Keratinocyte (primary cell): ENCODE results near the gene C2orf42. TPM values are rescaled to one million over a fixed set of nuclear protein-coding genes. Genes with fewer than 3 reads are reported as not detected.

ENCODE experiments used
- DNase-seq: peaks from one replicate; pipeline ENCODE4 v3.0.0-alpha.2; 2011; ENCODE audit warnings: low read depth, missing footprints, low spot score
- FAIRE-seq: peaks from 2 replicates; lab custom pipeline; 2011; peaks lifted over from hg19 to GRCh38; lab: Jason Lieb, UNC
- H2AFZ ChIP-seq: 2 replicates; pipeline ENCODE4 v1.6.0; 2012; ENCODE audit warnings: low read length, control low read depth, inconsistent platforms; ENCODE audit not compliant: control insufficient read depth
- H3K27ac ChIP-seq: 2 replicates; pipeline ENCODE4 v1.5.1; 2011; ENCODE audit warnings: low read length; ENCODE audit not compliant: control insufficient read depth, insufficient read depth
- H3K27me3 ChIP-seq: 3 replicates; pipeline ENCODE4 v1.6.0; 2011; ENCODE audit warnings: low read length; ENCODE audit not compliant: control insufficient read depth, insufficient read depth; ENCODE audit errors: extremely low read depth
- H3K36me3 ChIP-seq, 2 experiments: 2 replicates in 1 of 2; 3 replicates in 1 of 2; pipeline ENCODE4 v1.5.1; 2011; ENCODE audit warnings: low read length in 2 of 2, mild to moderate bottlenecking in 1 of 2; ENCODE audit not compliant: control insufficient read depth in 2 of 2, insufficient read depth in 2 of 2; ENCODE audit errors: extremely low read depth in 1 of 2
- H3K4me1 ChIP-seq: 3 replicates; pipeline ENCODE4 v1.5.1; 2011; ENCODE audit warnings: low read length; ENCODE audit not compliant: control insufficient read depth, insufficient read depth; ENCODE audit errors: extremely low read depth
- H3K4me2 ChIP-seq: 3 replicates; pipeline ENCODE4 v1.6.0; 2011; ENCODE audit warnings: low read depth, low read length; ENCODE audit not compliant: control insufficient read depth, insufficient read depth; ENCODE audit errors: extremely low read depth
- H3K4me3 ChIP-seq, 3 experiments: fragments of 200-600 bp in 1 of 3; sonication (generic) in 1 of 3; 2 replicates in 2 of 3; 3 replicates in 1 of 3; pipeline ENCODE4 v1.5.1; 2011 to 2016; ENCODE audit warnings: low read length in 3 of 3, mild to moderate bottlenecking in 3 of 3, control low read depth in 2 of 3, inconsistent platforms in 1 of 3, low read depth in 1 of 3, mixed read lengths in 1 of 3, mixed run types in 1 of 3, moderate library complexity in 1 of 3; ENCODE audit not compliant: control insufficient read depth in 2 of 3, insufficient read depth in 2 of 3; ENCODE audit errors: extremely low read depth in 1 of 3
- H3K79me2 ChIP-seq: 2 replicates; pipeline ENCODE4 v1.6.0; 2012; ENCODE audit warnings: low read length; ENCODE audit not compliant: control insufficient read depth, insufficient read depth
- H3K9ac ChIP-seq: 3 replicates; pipeline ENCODE4 v1.6.0; 2011; ENCODE audit warnings: low read length; ENCODE audit not compliant: control insufficient read depth, insufficient read depth; ENCODE audit errors: extremely low read depth
- H3K9me1 ChIP-seq: 3 replicates; pipeline ENCODE4 v1.6.0; 2011; ENCODE audit warnings: low read length; ENCODE audit not compliant: control insufficient read depth, insufficient read depth; ENCODE audit errors: extremely low read depth
- H3K9me3 ChIP-seq: 2 replicates; pipeline ENCODE4 v1.5.1; 2012; ENCODE audit warnings: low read depth, low read length; ENCODE audit not compliant: control insufficient read depth
- H4K20me1 ChIP-seq: 3 replicates; pipeline ENCODE4 v1.6.0; 2011; ENCODE audit warnings: low read length; ENCODE audit not compliant: control insufficient read depth, insufficient read depth; ENCODE audit errors: extremely low read depth
- CTCF ChIP-seq, 3 experiments: IDR thresholded peaks in 1 of 3; conservative IDR thresholded peaks in 1 of 3; optimal IDR thresholded peaks in 1 of 3; 2 replicates in 2 of 3; 3 replicates in 1 of 3; pipeline versions ENCODE3 to v1.5.1; 2011; ENCODE audit warnings: low read length in 3 of 3, mild to moderate bottlenecking in 3 of 3, moderate library complexity in 2 of 3, control low read depth in 1 of 3, inconsistent platforms in 1 of 3; ENCODE audit not compliant: insufficient read depth in 2 of 3; ENCODE audit errors: extremely low read depth in 1 of 3
- EZH2 ChIP-seq: IDR thresholded peaks from one replicate; pipeline ENCODE4 v1.6.1; 2012; ENCODE audit warnings: inconsistent platforms, mild to moderate bottlenecking, low read length, moderate library complexity
- dilution Hi-C: fragments of 300-500 bp; cut with MboI; formaldehyde crosslinking; loops from one replicate; pipeline ENCODE4 v1.7.0; 2020; ENCODE audit warnings: low sequenced_read_pairs; ENCODE audit not compliant: extremely low pct_ligation_motif_present
- polyA plus RNA-seq, 5 experiments: library from polyadenylated mRNA; depleted of rRNA in 3 of 5; stranded (reverse) in 3 of 5; stranded (forward) in 1 of 5; unstranded in 1 of 5; fragments of >200 nt; gene quantifications; 1 replicate in 1 of 5; 2 replicates in 3 of 5; 3 replicates in 1 of 5; pipeline versions ENCODE4 v1.2.1 to v1.2.3, GENCODE V29; 2011 to 2012; ENCODE audit warnings: missing spikeins in 2 of 5, low read depth in 1 of 5, low replicate concordance in 1 of 5

Gene C2orf42
- polyA plus RNA-seq, 1 donor (not counting 4 experiments of a cell fraction or from before 2014, with no cell fraction given) = 9.3 TPM

GRCh38 chr2:70133491-70134322 lies 57.1 kb downstream of the C2orf42 start:
- Histone ChIP-seq H3K9me3 (no peaks in the 10 kb centered on the region), H3K9me1 (no peaks in the 10 kb centered on the region), H3K79me2 (no peaks in the 10 kb centered on the region), H3K27me3 (no peaks in the 10 kb centered on the region), H3K9ac (peak overlapping the region; percentile 76), H3K36me3 (no peaks in the 10 kb centered on the region), H3K4me1 (peaks cover 33% of the 10 kb centered on the region), H3K27ac (peak overlapping the region; percentile 91), H4K20me1 (no peaks in the 10 kb centered on the region), H2AFZ (peak overlapping the region; percentile 86), H3K4me2 (peak overlapping the region; percentile 95), H3K4me3 (no peak overlapping the region)
- TF ChIP-seq EZH2 = no peak
- no peak for FAIRE-seq
- dilution Hi-C loops = no loop called here
- DNase-seq = no peak

GRCh38 chr2:70133127-70133452 lies 57.7 kb downstream of the C2orf42 start:
- Histone ChIP-seq H3K9me1 (no peaks in the 10 kb centered on the region), H3K9me3 (no peaks in the 10 kb centered on the region), H3K79me2 (no peaks in the 10 kb centered on the region), H4K20me1 (no peaks in the 10 kb centered on the region), H3K4me1 (peaks cover 33% of the 10 kb centered on the region), H3K36me3 (no peaks in the 10 kb centered on the region), H3K27ac (peak overlapping the region; percentile 91), H3K9ac (peak overlapping the region; percentile 76), H3K4me3 (peak overlapping the region in 2 of 3 experiments; percentile 59 to 63), H3K27me3 (no peaks in the 10 kb centered on the region), H2AFZ (peak overlapping the region; percentile 86), H3K4me2 (peak overlapping the region; percentile 95)
- no peak for FAIRE-seq
- dilution Hi-C loops = no loop called here
- TF ChIP-seq CTCF (optimal IDR thresholded peaks at IDR 0.05 in 1 of 3, IDR thresholded peaks at IDR 0.05 in 1 of 3, conservative IDR thresholded peaks at IDR 0.05 in 1 of 3; ENCODE audit: extremely low read depth in 1 of 3, insufficient read depth in 2 of 3, low read length in 3 of 3) = no peak
- TF ChIP-seq EZH2 = no peak
- no peak for DNase-seq
